ENCODE results near the gene RING1.

DNA sequence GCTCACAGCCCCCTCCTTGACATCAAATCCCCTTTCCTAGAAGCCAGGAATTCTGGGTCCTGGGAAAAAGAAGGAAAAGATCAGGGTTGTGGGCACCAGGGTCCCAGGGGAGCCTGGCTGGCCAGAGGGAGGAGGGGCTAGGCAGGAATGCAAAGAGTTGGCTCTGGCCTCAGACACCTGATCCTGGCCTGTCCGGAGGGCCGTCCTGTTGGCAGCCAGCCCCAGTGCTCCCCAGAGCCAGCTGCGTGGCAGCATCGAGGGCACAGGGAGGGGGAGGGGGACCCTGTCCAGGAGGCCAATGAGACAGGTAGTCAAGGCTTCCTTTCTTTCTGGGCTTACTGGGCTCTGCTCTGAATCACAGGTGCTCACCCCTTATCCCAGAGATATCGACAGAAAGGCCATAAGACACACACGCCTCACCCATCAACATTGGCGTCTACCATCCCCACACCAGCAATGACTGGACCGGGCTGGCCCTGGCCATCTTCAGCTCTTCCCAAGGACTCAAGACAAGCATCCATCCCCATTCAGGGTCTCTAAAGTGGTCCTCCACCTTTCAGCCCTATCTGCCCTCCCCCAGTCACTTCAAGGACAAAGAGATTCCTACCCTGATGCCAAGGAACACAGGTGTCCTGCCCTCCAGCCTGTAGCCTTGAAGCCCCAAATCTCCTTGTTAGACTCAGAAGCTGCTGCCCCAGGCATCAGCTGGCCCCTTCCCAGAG is 16.8 kb upstream of the RING1 start:
- TF ChIP-seq, protein P1, sequence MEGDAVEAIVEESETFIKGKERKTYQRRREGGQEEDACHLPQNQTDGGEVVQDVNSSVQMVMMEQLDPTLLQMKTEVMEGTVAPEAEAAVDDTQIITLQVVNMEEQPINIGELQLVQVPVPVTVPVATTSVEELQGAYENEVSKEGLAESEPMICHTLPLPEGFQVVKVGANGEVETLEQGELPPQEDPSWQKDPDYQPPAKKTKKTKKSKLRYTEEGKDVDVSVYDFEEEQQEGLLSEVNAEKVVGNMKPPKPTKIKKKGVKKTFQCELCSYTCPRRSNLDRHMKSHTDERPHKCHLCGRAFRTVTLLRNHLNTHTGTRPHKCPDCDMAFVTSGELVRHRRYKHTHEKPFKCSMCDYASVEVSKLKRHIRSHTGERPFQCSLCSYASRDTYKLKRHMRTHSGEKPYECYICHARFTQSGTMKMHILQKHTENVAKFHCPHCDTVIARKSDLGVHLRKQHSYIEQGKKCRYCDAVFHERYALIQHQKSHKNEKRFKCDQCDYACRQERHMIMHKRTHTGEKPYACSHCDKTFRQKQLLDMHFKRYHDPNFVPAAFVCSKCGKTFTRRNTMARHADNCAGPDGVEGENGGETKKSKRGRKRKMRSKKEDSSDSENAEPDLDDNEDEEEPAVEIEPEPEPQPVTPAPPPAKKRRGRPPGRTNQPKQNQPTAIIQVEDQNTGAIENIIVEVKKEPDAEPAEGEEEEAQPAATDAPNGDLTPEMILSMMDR (IDR thresholded peaks at IDR 0.05), result no peak
- no peak for TF ChIP-seq POLR2A (IDR thresholded peaks at IDR 0.05)
- TF ChIP-seq EP300 (IDR thresholded peaks at IDR 0.05), result no peak
